Large intestine (tissue), 3 donors: Measurements from ENCODE around the gene EPB41L4A. TPM values are rescaled to one million over a fixed set of nuclear protein-coding genes. Genes with fewer than 3 reads are reported as not detected.

Experiments used
- DNase-seq, 2 donors: peaks; one replicate each; pipeline versions ENCODE4 v3.0.0 to v3.0.0-alpha.2; 2013
- H3K27ac ChIP-seq: one replicate; pipeline ENCODE4 v1.5.1; 2013; ENCODE audit warnings: low read length
- H3K27me3 ChIP-seq: 2 replicates; pipeline ENCODE4 v1.6.1; 2013; ENCODE audit warnings: low read length; ENCODE audit not compliant: control insufficient read depth, insufficient read depth
- H3K36me3 ChIP-seq: 2 replicates; pipeline ENCODE4 v1.6.1; 2013; ENCODE audit warnings: low read length; ENCODE audit not compliant: control insufficient read depth, insufficient read depth
- H3K4me1 ChIP-seq: one replicate; pipeline ENCODE4 v1.6.1; 2013; ENCODE audit warnings: low read length; ENCODE audit not compliant: control insufficient read depth, insufficient read depth
- H3K4me3 ChIP-seq: one replicate; pipeline ENCODE4 v1.5.1; 2013; ENCODE audit warnings: low read length
- H3K9me3 ChIP-seq: one replicate; pipeline ENCODE4 v1.6.1; 2013; ENCODE audit warnings: mild to moderate bottlenecking, low read depth, low read length, moderate library complexity; ENCODE audit not compliant: control insufficient read depth
- WGBS: methylation state at CpG from one replicate; pipeline ENCODE4 v1.1.5; 2013; ENCODE audit warnings: low lambda C conversion rate; ENCODE audit not compliant: insufficient coverage; 5-methylcytosine and 5-hydroxymethylcytosine counted together
- polyA plus RNA-seq: library from polyadenylated mRNA; unstranded; fragments of 120-200 nt; gene quantifications from one replicate; pipeline ENCODE4 v1.2.1, GENCODE V29; 2013

The EPB41L4A gene
- polyA plus RNA-seq, 1 donor = 2.2 TPM

GRCh38 chr5:112146323-112147226 lies 272.5 kb downstream of the EPB41L4A start:
- Histone ChIP-seq H3K9me3 (no peaks in the 10 kb centered on the region), H3K27me3 (peaks cover 3% of the 10 kb centered on the region), H3K4me3 (no peak overlapping the region), H3K36me3 (no peaks in the 10 kb centered on the region), H3K4me1 (no peaks in the 10 kb centered on the region), H3K27ac (no peak overlapping the region)
- DNase-seq = peak; percentile 42 to 43
- 80% methylated on average over 1 of the region's 6 CpGs for whole genome bisulfite sequencing

GRCh38 chr5:112143690-112144089 lies 275.4 kb downstream of the EPB41L4A start:
- no peak overlapping the region for H3K4me3 ChIP-seq
- H3K36me3 ChIP-seq = no peaks in the 10 kb centered on the region
- no peak overlapping the region for H3K27ac ChIP-seq
- no peaks in the 10 kb centered on the region for H3K4me1 ChIP-seq
- peaks cover 3% of the 10 kb centered on the region for H3K27me3 ChIP-seq
- no peaks in the 10 kb centered on the region for H3K9me3 ChIP-seq
- no CpG with 5 or more reads among the region's 1 CpG for WGBS
- DNase-seq = no peak

GRCh38 chr5:112142769-112143270 lies 276.3 kb downstream of the EPB41L4A start:
- no peak overlapping the region for H3K27ac ChIP-seq
- no peaks in the 10 kb centered on the region for H3K36me3 ChIP-seq
- no CpG with 5 or more reads among the region's 3 CpGs for WGBS
- H3K27me3 ChIP-seq = peaks cover 3% of the 10 kb centered on the region
- H3K4me3 ChIP-seq = no peak overlapping the region
- no peaks in the 10 kb centered on the region for H3K4me1 ChIP-seq
- DNase-seq = no peak
- H3K9me3 ChIP-seq = no peaks in the 10 kb centered on the region

- Histone ChIP-seq H3K36me3 (no peaks in the 10 kb centered on the region), H3K27ac (no peak overlapping the region), H3K4me3 (no peak overlapping the region), H3K9me3 (no peaks in the 10 kb centered on the region), H3K4me1 (no peaks in the 10 kb centered on the region), H3K27me3 (peaks cover 3% of the 10 kb centered on the region)
- no peak for DNase-seq
- WGBS = no CpG with 5 or more reads among the region's 3 CpGs
Observed at GRCh38 chr5:112141582-112141981, 277.5 kb downstream of the EPB41L4A start.

GRCh38 chr5:112138526-112138925 lies 280.6 kb downstream of the EPB41L4A start:
- H3K9me3 ChIP-seq = no peaks in the 10 kb centered on the region
- no peak overlapping the region for H3K27ac ChIP-seq
- no CpG with 5 or more reads among the region's 2 CpGs for WGBS
- no peak overlapping the region for H3K4me3 ChIP-seq
- H3K36me3 ChIP-seq = no peaks in the 10 kb centered on the region
- H3K27me3 ChIP-seq = peaks cover 3% of the 10 kb centered on the region
- H3K4me1 ChIP-seq = no peaks in the 10 kb centered on the region
- no peak for DNase-seq

GRCh38 chr5:112136773-112137172 lies 282.3 kb downstream of the EPB41L4A start:
- Histone ChIP-seq H3K9me3 (no peaks in the 10 kb centered on the region), H3K36me3 (no peaks in the 10 kb centered on the region), H3K27me3 (no peaks in the 10 kb centered on the region), H3K27ac (no peak overlapping the region), H3K4me1 (no peaks in the 10 kb centered on the region), H3K4me3 (no peak overlapping the region)
- no peak for DNase-seq
- no CpG with 5 or more reads among the region's 6 CpGs for WGBS

GRCh38 chr5:112127861-112128260 lies 291.2 kb downstream of the EPB41L4A start:
- Histone ChIP-seq H3K27ac (no peak overlapping the region), H3K4me3 (no peak overlapping the region), H3K4me1 (no peaks in the 10 kb centered on the region), H3K9me3 (no peaks in the 10 kb centered on the region), H3K36me3 (no peaks in the 10 kb centered on the region), H3K27me3 (no peaks in the 10 kb centered on the region)
- DNase-seq = no peak

- no peaks in the 10 kb centered on the region for H3K4me1 ChIP-seq
- DNase-seq = no peak
- no peak overlapping the region for H3K4me3 ChIP-seq
- WGBS = 20% methylated on average over 1 of the region's 4 CpGs
- H3K36me3 ChIP-seq = no peaks in the 10 kb centered on the region
- H3K27ac ChIP-seq = no peak overlapping the region
- no peaks in the 10 kb centered on the region for H3K27me3 ChIP-seq
- no peaks in the 10 kb centered on the region for H3K9me3 ChIP-seq
Observed at GRCh38 chr5:112126982-112127381, 292.1 kb downstream of the EPB41L4A start.

GRCh38 chr5:112125903-112126302 lies 293.2 kb downstream of the EPB41L4A start:
- no peaks in the 10 kb centered on the region for H3K27me3 ChIP-seq
- DNase-seq = no peak
- no CpG with 5 or more reads among the region's 2 CpGs for WGBS
- no peaks in the 10 kb centered on the region for H3K9me3 ChIP-seq
- no peak overlapping the region for H3K27ac ChIP-seq
- H3K36me3 ChIP-seq = no peaks in the 10 kb centered on the region
- H3K4me3 ChIP-seq = no peak overlapping the region
- H3K4me1 ChIP-seq = no peaks in the 10 kb centered on the region

- H3K9me3 ChIP-seq = no peaks in the 10 kb centered on the region
- no peak overlapping the region for H3K27ac ChIP-seq
- no peaks in the 10 kb centered on the region for H3K4me1 ChIP-seq
- WGBS = 74% methylated on average over 3 of the region's 3 CpGs
- H3K36me3 ChIP-seq = no peaks in the 10 kb centered on the region
- H3K27me3 ChIP-seq = no peaks in the 10 kb centered on the region
- H3K4me3 ChIP-seq = no peak overlapping the region
- DNase-seq = no peak
Observed at GRCh38 chr5:112124788-112125187, 294.3 kb downstream of the EPB41L4A start.

GRCh38 chr5:112123086-112123485 lies 296.0 kb downstream of the EPB41L4A start:
- DNase-seq = no peak
- no peaks in the 10 kb centered on the region for H3K36me3 ChIP-seq
- H3K4me1 ChIP-seq = no peaks in the 10 kb centered on the region
- H3K27me3 ChIP-seq = no peaks in the 10 kb centered on the region
- no peak overlapping the region for H3K4me3 ChIP-seq
- H3K9me3 ChIP-seq = no peaks in the 10 kb centered on the region
- H3K27ac ChIP-seq = no peak overlapping the region
- WGBS = no CpG with 5 or more reads among the region's 2 CpGs
